Neural progenitor cell (in vitro differentiated cells): Measurements from ENCODE around the gene GOLM1. TPM values are rescaled to one million over a fixed set of nuclear protein-coding genes. Genes with fewer than 3 reads are reported as not detected.
"Not testable (repeated sequence)": the region's sequence is repeated elsewhere in the genome, so short reads cannot be mapped to it uniquely, and the experiment has no call there.

Experiments
- DNase-seq: peaks from one replicate; pipeline ENCODE4 v3.0.0-alpha.2; 2016; ENCODE audit warnings: low spot score
- H2AFZ ChIP-seq: fragments of 200-600 bp; sonication (generic); replicated peaks from 2 replicates; pipeline ENCODE4 v1.6.1; 2016; ENCODE audit warnings: antibody characterized with exemption
- H3F3A ChIP-seq: fragments of 200-600 bp; sonication (generic); 2 replicates; pipeline ENCODE4 v1.6.1; 2016; ENCODE audit warnings: antibody characterized with exemption, low read depth
- H3K27ac ChIP-seq: fragments of 200-600 bp; sonication (generic); 2 replicates; pipeline ENCODE4 v1.5.1; 2016; ENCODE audit warnings: mild to moderate bottlenecking
- H3K27me3 ChIP-seq: fragments of 200-600 bp; sonication (generic); 2 replicates; pipeline ENCODE4 v1.6.1; 2016; ENCODE audit warnings: mild to moderate bottlenecking, moderate library complexity
- H3K36me3 ChIP-seq: fragments of 200-600 bp; sonication (generic); 2 replicates; pipeline ENCODE4 v1.5.1; 2016
- H3K4me1 ChIP-seq: fragments of 200-600 bp; sonication (generic); 2 replicates; pipeline ENCODE4 v1.6.1; 2016; ENCODE audit warnings: mixed run types
- H3K4me2 ChIP-seq: fragments of 200-600 bp; sonication (generic); 2 replicates; pipeline ENCODE4 v1.6.1; 2016
- H3K4me3 ChIP-seq: fragments of 200-600 bp; sonication (generic); 2 replicates; pipeline ENCODE4 v1.5.1; 2016
- H3K79me2 ChIP-seq: fragments of 200-600 bp; sonication (generic); 2 replicates; pipeline ENCODE4 v1.6.1; 2016; ENCODE audit warnings: low read depth
- H3K9ac ChIP-seq: fragments of 200-600 bp; sonication (generic); 2 replicates; pipeline ENCODE4 v1.6.1; 2016
- H3K9me3 ChIP-seq: fragments of 200-600 bp; sonication (generic); 2 replicates; pipeline ENCODE4 v1.5.1; 2016; ENCODE audit warnings: low read depth
- H4K20me1 ChIP-seq: fragments of 200-600 bp; sonication (generic); 2 replicates; pipeline ENCODE4 v1.6.1; 2016; ENCODE audit warnings: low read depth
- H3K27ac Mint-ChIP-seq: 3 replicates; pipeline ENCODE4 v1.8.0; 2021; ENCODE audit warnings: mixed read lengths
- H3K27me3 Mint-ChIP-seq: 2 replicates; pipeline ENCODE4 v1.8.0; 2022; ENCODE audit warnings: low read depth, mild to moderate bottlenecking, inconsistent platforms, moderate library complexity, mixed read lengths; ENCODE audit not compliant: insufficient read depth
- H3K36me3 Mint-ChIP-seq: 3 replicates; pipeline ENCODE4 v1.8.0; 2021; ENCODE audit warnings: mixed read lengths
- H3K4me1 Mint-ChIP-seq: 3 replicates; pipeline ENCODE4 v1.8.0; 2021; ENCODE audit warnings: mixed read lengths
- H3K4me3 Mint-ChIP-seq: 3 replicates; pipeline ENCODE4 v1.8.0; 2021; ENCODE audit warnings: mild to moderate bottlenecking, moderate library complexity, mixed read lengths
- H3K9me3 Mint-ChIP-seq: 3 replicates; pipeline ENCODE4 v1.8.0; 2020; ENCODE audit warnings: mixed read lengths
- EZH2 ChIP-seq: fragments of 200-600 bp; sonication (generic); IDR thresholded peaks from 2 replicates; pipeline ENCODE4 v1.6.1; 2017; ENCODE audit warnings: antibody characterized with exemption, mild to moderate bottlenecking, moderate library complexity
- EZH2phosphoT487 ChIP-seq: fragments of 200-600 bp; sonication (generic); IDR thresholded peaks from 2 replicates; pipeline ENCODE4 v1.6.1; 2017; ENCODE audit warnings: antibody characterized with exemption
- total RNA-seq: library from RNA; depleted of rRNA; stranded (reverse); fragments of >200 nt; gene quantifications from 2 replicates; pipeline ENCODE4 v1.2.3, GENCODE V29; 2015; ENCODE audit warnings: low replicate concordance
- TF ChIP-seq, protein P1 (sequence below): fragments of 200-600 bp; sonication (generic); IDR thresholded peaks from 2 replicates; pipeline ENCODE4 v1.5.1; 2017; ENCODE audit warnings: antibody characterized with exemption, mild to moderate bottlenecking

GOLM1 gene, protein sequence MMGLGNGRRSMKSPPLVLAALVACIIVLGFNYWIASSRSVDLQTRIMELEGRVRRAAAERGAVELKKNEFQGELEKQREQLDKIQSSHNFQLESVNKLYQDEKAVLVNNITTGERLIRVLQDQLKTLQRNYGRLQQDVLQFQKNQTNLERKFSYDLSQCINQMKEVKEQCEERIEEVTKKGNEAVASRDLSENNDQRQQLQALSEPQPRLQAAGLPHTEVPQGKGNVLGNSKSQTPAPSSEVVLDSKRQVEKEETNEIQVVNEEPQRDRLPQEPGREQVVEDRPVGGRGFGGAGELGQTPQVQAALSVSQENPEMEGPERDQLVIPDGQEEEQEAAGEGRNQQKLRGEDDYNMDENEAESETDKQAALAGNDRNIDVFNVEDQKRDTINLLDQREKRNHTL
- total RNA-seq, result 73.7 and 83.5 TPM in 2 replicates

DNA sequence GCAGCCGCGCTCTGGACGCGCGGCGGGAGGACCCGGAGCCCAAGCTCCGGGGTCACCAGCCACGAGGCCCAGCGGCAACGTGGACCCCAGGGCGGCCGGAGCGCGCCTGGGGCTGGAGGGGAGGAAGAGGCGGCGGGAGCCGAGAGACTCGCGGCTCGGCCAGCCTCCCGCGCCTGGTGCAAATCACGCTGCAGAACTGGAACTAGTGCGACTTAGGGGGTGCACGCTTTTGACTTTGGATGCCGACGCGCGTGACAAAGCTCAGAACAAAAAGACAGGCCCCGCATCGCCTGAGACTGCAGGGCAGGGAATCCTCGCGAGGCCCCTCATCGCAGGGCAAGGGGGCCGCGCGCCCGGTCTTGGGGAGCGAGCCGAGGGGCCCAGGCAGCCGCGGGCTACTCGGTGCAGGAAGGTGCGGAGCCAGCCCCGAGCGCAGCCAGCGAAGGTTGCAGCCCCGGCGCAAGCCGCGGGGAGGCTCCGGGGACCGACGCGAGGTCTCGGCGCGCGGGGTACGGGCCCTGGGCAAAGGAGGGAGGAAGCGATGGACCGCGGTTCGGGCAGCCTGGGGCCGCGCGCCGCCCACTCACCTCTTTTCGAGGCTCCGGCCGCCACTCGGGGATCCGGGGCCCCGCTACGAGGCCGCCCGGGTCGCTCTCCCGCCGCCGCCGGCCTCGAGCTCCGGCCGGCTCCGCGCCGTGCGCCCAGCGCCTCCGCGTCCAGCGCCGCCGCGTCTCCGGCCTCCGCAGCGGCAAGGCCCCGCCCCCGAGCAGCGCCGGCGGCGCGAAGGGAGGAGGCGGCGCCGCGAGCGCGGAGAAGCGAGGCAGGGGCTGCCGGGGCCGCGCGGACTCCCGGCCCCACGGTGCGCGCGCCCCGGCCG lies at the start of gene GOLM1:
Gene GOLM1 (minus strand): TSS at position 735 of the 877 bp plus-strand sequence. CDS start 20,238 bp downstream, outside the sequence.
- peaks cover 51% of the 10 kb centered on the region for H3K79me2 ChIP-seq
- Mint-ChIP-seq H3K27me3 (peaks cover 2% of the 10 kb centered on the region), H3K4me3 (peak within 1 kb of the TSS; percentile 91), H3K27ac (peak within 1 kb of the TSS; percentile 87), H3K9me3 (peaks cover 9% of the 10 kb centered on the region), H3K36me3 (peaks cover 12% of the 10 kb centered on the region), H3K4me1 (peaks cover 35% of the 10 kb centered on the region)
- H3K9me3 ChIP-seq, result no peaks in the 10 kb centered on the region
- DNase-seq, result peak; percentile 89
- H3K36me3 ChIP-seq, result no peaks in the 10 kb centered on the region
- no peak for TF ChIP-seq EZH2
- TF ChIP-seq, protein P1, sequence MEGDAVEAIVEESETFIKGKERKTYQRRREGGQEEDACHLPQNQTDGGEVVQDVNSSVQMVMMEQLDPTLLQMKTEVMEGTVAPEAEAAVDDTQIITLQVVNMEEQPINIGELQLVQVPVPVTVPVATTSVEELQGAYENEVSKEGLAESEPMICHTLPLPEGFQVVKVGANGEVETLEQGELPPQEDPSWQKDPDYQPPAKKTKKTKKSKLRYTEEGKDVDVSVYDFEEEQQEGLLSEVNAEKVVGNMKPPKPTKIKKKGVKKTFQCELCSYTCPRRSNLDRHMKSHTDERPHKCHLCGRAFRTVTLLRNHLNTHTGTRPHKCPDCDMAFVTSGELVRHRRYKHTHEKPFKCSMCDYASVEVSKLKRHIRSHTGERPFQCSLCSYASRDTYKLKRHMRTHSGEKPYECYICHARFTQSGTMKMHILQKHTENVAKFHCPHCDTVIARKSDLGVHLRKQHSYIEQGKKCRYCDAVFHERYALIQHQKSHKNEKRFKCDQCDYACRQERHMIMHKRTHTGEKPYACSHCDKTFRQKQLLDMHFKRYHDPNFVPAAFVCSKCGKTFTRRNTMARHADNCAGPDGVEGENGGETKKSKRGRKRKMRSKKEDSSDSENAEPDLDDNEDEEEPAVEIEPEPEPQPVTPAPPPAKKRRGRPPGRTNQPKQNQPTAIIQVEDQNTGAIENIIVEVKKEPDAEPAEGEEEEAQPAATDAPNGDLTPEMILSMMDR, result peak; percentile 7
- peaks cover 14% of the 10 kb centered on the region for H3K4me1 ChIP-seq
- H2AFZ ChIP-seq, result peak within 1 kb of the TSS; percentile 95
- peak within 1 kb of the TSS; percentile 64 for H3K9ac ChIP-seq
- peaks cover 19% of the 10 kb centered on the region for H3K27me3 ChIP-seq
- H3K27ac ChIP-seq, result no peak within 1 kb of the TSS
- peak within 1 kb of the TSS; percentile 91 for H3K4me2 ChIP-seq
- H3F3A ChIP-seq, result peaks cover 9% of the 10 kb centered on the region
- peak within 1 kb of the TSS; percentile 87 for H3K4me3 ChIP-seq
- H4K20me1 ChIP-seq, result peaks cover 25% of the 10 kb centered on the region

DNA sequence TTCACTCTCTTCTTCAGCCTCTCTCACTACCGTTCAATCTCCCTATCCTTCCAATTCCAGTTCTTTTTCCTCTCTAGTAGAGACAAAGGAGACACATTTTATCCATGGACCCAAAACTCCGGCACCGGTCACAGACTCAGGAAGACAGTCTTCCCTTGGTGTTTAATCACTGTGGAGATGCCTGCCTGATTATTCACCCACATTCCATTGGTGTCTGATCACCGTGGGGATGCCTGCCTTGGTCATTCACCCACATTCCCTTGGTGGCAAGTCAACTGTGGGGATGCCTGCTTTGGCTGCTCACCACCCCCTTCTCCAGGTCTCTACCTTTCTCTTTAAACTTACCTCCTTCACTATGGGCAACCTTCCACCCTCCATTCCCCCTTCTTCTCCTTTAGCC lies 47.3 kb upstream of the GOLM1 start:
- peaks cover 21% of the 10 kb centered on the region for H3K9me3 Mint-ChIP-seq
- not testable (repeated sequence) for H4K20me1 ChIP-seq, H3K4me3 Mint-ChIP-seq, H3K27me3 ChIP-seq, H3K27ac Mint-ChIP-seq, H3K36me3 Mint-ChIP-seq, H3K27me3 Mint-ChIP-seq, H3K9me3 ChIP-seq, H3K9ac ChIP-seq, H3K4me1 Mint-ChIP-seq, H3K4me1 ChIP-seq, DNase-seq, H3F3A ChIP-seq, H3K4me3 ChIP-seq, H3K4me2 ChIP-seq, H2AFZ ChIP-seq, H3K27ac ChIP-seq, H3K36me3 ChIP-seq, H3K79me2 ChIP-seq

DNA sequence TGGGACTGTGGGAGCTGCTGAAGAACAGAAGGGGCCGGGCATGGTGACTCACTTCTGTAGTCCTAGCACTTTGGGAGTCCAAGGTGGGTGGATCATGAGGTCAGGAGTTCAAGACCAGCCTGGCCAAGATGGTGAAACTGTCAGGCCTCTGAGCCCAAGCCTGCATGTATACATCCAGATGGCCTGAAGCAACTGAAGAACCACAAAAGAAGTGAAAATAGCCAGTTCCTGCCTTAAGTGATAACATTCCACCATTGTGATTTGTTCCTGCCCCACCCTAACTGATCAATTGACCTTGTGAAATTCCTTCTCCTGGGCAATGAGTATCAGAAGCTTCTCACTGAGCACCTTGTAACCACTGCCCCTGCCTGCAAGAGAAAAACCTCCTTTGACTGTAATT lies 46.6 kb upstream of the GOLM1 start:
- H3K27me3 ChIP-seq, H3K4me1 ChIP-seq, H3K36me3 Mint-ChIP-seq, H3K36me3 ChIP-seq, H4K20me1 ChIP-seq, H3F3A ChIP-seq, H3K4me3 Mint-ChIP-seq, DNase-seq, H3K27ac ChIP-seq, H2AFZ ChIP-seq, H3K9ac ChIP-seq, H3K27me3 Mint-ChIP-seq, H3K27ac Mint-ChIP-seq, H3K79me2 ChIP-seq, H3K4me2 ChIP-seq, H3K4me3 ChIP-seq, H3K4me1 Mint-ChIP-seq, H3K9me3 ChIP-seq: not testable (repeated sequence)
- peaks cover 21% of the 10 kb centered on the region for H3K9me3 Mint-ChIP-seq

DNA sequence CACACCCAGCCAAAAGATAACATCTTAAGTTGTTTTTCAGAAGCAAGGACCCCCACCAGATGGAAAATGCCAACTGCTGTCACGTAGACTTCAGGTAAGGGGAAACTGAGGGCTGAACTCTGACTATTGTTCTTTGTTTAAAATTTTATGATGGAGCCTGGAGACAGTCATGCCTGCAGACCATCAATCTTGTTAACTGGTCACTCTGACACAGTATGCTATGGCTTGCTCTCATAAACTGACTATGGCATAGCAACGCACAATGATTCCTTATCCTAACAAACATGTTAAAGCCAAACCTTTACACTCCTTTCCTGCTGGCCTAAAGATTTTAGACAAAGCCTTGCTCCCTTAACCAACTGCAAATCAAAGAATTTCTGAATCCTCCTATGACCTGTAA lies 43.6 kb upstream of the GOLM1 start:
- Histone ChIP-seq H3K9me3 (no peaks in the 10 kb centered on the region), H3K9ac (no peak overlapping the region), H2AFZ (no peak overlapping the region), H3K4me2 (no peak overlapping the region), H3K4me1 (no peaks in the 10 kb centered on the region), H3K36me3 (no peaks in the 10 kb centered on the region), H3K4me3 (no peak overlapping the region), H3K27me3 (no peaks in the 10 kb centered on the region), H4K20me1 (no peaks in the 10 kb centered on the region), H3K27ac (no peak overlapping the region), H3F3A (no peaks in the 10 kb centered on the region), H3K79me2 (no peaks in the 10 kb centered on the region)
- Mint-ChIP-seq H3K4me1 (no peaks in the 10 kb centered on the region), H3K4me3 (no peak overlapping the region), H3K36me3 (peaks cover 4% of the 10 kb centered on the region), H3K27me3 (peaks cover 9% of the 10 kb centered on the region), H3K27ac (no peak overlapping the region), H3K9me3 (peaks cover 21% of the 10 kb centered on the region)
- DNase-seq, result no peak
- TF ChIP-seq EZH2, result no peak
- TF ChIP-seq EZH2phosphoT487, result no peak
- TF ChIP-seq, protein P1, result no peak
